ENCODE measurements around the gene CHAF1B.

Gene CHAF1B

DNA sequence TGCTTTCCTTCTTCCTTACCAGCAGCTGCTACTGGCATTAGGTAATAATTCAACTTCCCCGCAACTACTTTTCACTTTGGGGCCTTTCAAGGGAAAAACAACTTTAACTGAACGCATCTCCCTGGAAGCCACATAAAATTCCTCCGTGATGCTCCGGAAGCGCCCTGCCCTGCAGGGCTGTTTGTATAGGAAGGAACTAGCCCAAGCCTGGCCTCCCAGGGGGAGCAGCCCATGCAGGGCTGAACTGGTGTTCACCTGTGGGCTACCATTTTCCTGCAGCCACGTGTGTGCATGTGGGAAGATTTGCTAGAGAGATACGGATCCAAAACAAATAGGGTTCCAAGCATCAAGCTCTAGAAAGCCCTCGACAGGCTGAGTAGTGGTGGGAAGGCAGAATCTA lies 80.3 kb downstream of the CHAF1B start:
- no peak for DNase-seq

- no peak for DNase-seq
Observed at GRCh38 chr21:36466061-36466511, 80.9 kb downstream of the CHAF1B start.
